GM23338 (cell line): ENCODE measurements around the gene TEX10. TPM values are rescaled to one million over a fixed set of nuclear protein-coding genes. Genes with fewer than 3 reads are reported as not detected.
"Not testable (repeated sequence)": the region's sequence is repeated elsewhere in the genome, so short reads cannot be mapped to it uniquely, and the experiment has no call there.

ENCODE experiments used
- ATAC-seq: fragments of 200-7000 bp; cut with Tn5 transposase; 3 replicates; pipeline ENCODE4 v1.9.1; 2020
- DNase-seq: peaks from one replicate; pipeline ENCODE4 v3.0.0-alpha.2; 2015; ENCODE audit warnings: low spot score
- H2AFZ ChIP-seq: fragments of 200-600 bp; sonication (generic); 2 replicates; pipeline ENCODE4 v1.8.0; 2016; ENCODE audit warnings: antibody characterized with exemption, mild to moderate bottlenecking, moderate library complexity
- H3F3A ChIP-seq: fragments of 200-600 bp; sonication (generic); replicated peaks from 2 replicates; pipeline ENCODE4 v1.8.0; 2017; ENCODE audit warnings: antibody characterized with exemption, mixed run types, low read depth
- H3K27ac ChIP-seq: fragments of 200-600 bp; sonication (generic); 2 replicates; pipeline ENCODE4 v1.6.1; 2016; ENCODE audit warnings: low read depth
- H3K27me3 ChIP-seq: fragments of 200-600 bp; sonication (generic); 2 replicates; pipeline ENCODE4 v1.8.0; 2016; ENCODE audit warnings: mild to moderate bottlenecking, mixed run types, moderate library complexity; ENCODE audit not compliant: insufficient read depth
- H3K36me3 ChIP-seq: fragments of 200-600 bp; sonication (generic); 2 replicates; pipeline ENCODE4 v1.8.0; 2016; ENCODE audit warnings: mild to moderate bottlenecking; ENCODE audit not compliant: insufficient read depth
- H3K4me1 ChIP-seq: fragments of 200-600 bp; sonication (generic); 2 replicates; pipeline ENCODE4 v1.8.0; 2016; ENCODE audit warnings: mild to moderate bottlenecking, moderate library complexity; ENCODE audit not compliant: insufficient read depth
- H3K4me2 ChIP-seq: fragments of 200-600 bp; sonication (generic); 2 replicates; pipeline ENCODE4 v1.7.1; 2017; ENCODE audit warnings: mixed run types
- H3K4me3 ChIP-seq: fragments of 200-600 bp; sonication (generic); 2 replicates; pipeline ENCODE4 v1.6.1; 2016; ENCODE audit warnings: mixed run types
- H3K79me2 ChIP-seq: fragments of 200-600 bp; sonication (generic); replicated peaks from 2 replicates; pipeline ENCODE4 v1.8.0; 2017; ENCODE audit warnings: mild to moderate bottlenecking; ENCODE audit not compliant: insufficient read depth
- H3K9me2 ChIP-seq: fragments of 200-600 bp; sonication (generic); 2 replicates; pipeline ENCODE4 v1.8.0; 2017; ENCODE audit not compliant: insufficient read depth
- H4K20me1 ChIP-seq: fragments of 200-600 bp; sonication (generic); replicated peaks from 2 replicates; pipeline ENCODE4 v1.8.0; 2017; ENCODE audit warnings: mild to moderate bottlenecking; ENCODE audit not compliant: insufficient read depth
- H3K27ac Mint-ChIP-seq: 2 replicates; pipeline ENCODE4 v1.8.0; 2020; ENCODE audit warnings: inconsistent platforms, mild to moderate bottlenecking, moderate library complexity, mixed read lengths
- H3K27me3 Mint-ChIP-seq: 3 replicates; pipeline ENCODE4 v1.8.0; 2022; ENCODE audit warnings: low read depth, mild to moderate bottlenecking, moderate library complexity, mixed read lengths, inconsistent platforms; ENCODE audit not compliant: insufficient read depth, poor library complexity
- H3K36me3 Mint-ChIP-seq: 3 replicates; pipeline ENCODE4 v1.8.0; 2021; ENCODE audit warnings: low read depth, mild to moderate bottlenecking, inconsistent platforms, moderate library complexity, mixed read lengths
- H3K4me1 Mint-ChIP-seq: 3 replicates; pipeline ENCODE4 v1.8.0; 2020; ENCODE audit warnings: mild to moderate bottlenecking, inconsistent platforms, mixed read lengths
- H3K4me3 Mint-ChIP-seq: 3 replicates; pipeline ENCODE4 v1.8.0; 2021; ENCODE audit warnings: moderate library complexity, mild to moderate bottlenecking, inconsistent platforms, mixed read lengths
- H3K9me3 Mint-ChIP-seq: 3 replicates; pipeline ENCODE4 v1.8.0; 2020; ENCODE audit warnings: moderate library complexity, mild to moderate bottlenecking, inconsistent platforms, mixed read lengths
- CREB1 ChIP-seq: fragments of 250-450 bp; sonication (Bioruptor Pico); IDR thresholded peaks from 2 replicates; pipeline ENCODE4 v1.5.0; 2020; ENCODE audit warnings: low read depth, mild to moderate bottlenecking, moderate library complexity
- ZNF331 ChIP-seq: fragments of 250-450 bp; sonication (Bioruptor Pico); IDR thresholded peaks from 2 replicates; pipeline ENCODE4 v1.5.0; 2020; ENCODE audit warnings: low read depth, mild to moderate bottlenecking, moderate library complexity
- polyA plus RNA-seq: library from polyadenylated mRNA; unstranded; fragments of >200 nt; fragmentation: Nextera tagmentation; extraction: Ambion mirVana; gene quantifications from 2 replicates; pipeline ENCODE4 v1.2.1, GENCODE V29; 2016
- total RNA-seq: library from RNA; depleted of rRNA; stranded (reverse); fragments of >200 nt; shearing (Covaris generic); gene quantifications from 2 replicates; pipeline ENCODE4 v1.2.3, GENCODE V29; 2014
- TF ChIP-seq, protein P1 (sequence below), 2 experiments: fragments of 200-600 bp in 1 of 2; sonication (generic) in 1 of 2; conservative IDR thresholded peaks; 2 replicates each; pipeline versions ENCODE4 v1.5.1 to v1.6.1; 2016 to 2017; ENCODE audit warnings: antibody characterized with exemption in 2 of 2, low read depth in 2 of 2, mild to moderate bottlenecking in 2 of 2, moderate library complexity in 1 of 2
- TF ChIP-seq, protein P2 (sequence below): fragments of 250-450 bp; sonication (Bioruptor Pico); IDR thresholded peaks from 2 replicates; pipeline ENCODE4 v1.5.0; 2020; ENCODE audit warnings: mild to moderate bottlenecking, moderate library complexity
- TF ChIP-seq, protein P3 (sequence below): IDR thresholded peaks from one replicate; pipeline ENCODE4 v1.6.1; 2018; ENCODE audit warnings: antibody characterized with exemption; ENCODE audit not compliant: unreplicated experiment

The TEX10 gene
- total and polyA plus RNA-seq, 2 experiments from 2014 or later, result 35.0 to 102 TPM

DNA sequence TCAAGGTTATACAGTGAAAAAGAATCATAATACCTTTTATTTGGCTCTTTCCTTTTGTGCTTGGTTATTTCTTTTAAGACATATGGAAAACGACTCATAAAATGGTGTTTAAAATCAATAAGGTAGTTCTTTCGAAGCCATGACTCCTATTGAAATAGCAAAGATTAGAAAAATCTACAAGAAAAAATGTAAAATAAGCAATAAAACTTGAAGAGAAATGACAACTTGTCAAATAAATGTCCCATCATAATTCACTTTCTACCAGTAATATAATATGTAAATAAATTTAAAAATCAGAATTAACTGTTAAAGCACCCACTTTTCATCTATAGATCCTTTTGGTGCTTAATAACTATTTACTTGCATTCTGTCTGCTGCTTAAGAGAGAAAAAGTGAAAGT lies 12.5 kb downstream of the TEX10 start:
- Histone ChIP-seq H4K20me1 (peaks cover 39% of the 10 kb centered on the region), H3K4me1 (peaks cover 30% of the 10 kb centered on the region), H3K36me3 (peaks cover 14% of the 10 kb centered on the region; the same call in 1 of the 2 replicates), H3F3A (no peaks in the 10 kb centered on the region), H3K4me2 (no peak overlapping the region), H3K79me2 (peaks cover 97% of the 10 kb centered on the region), H3K9me2 (no peaks in the 10 kb centered on the region), H3K27ac (no peak overlapping the region), H3K27me3 (no peaks in the 10 kb centered on the region), H2AFZ (no peak overlapping the region), H3K4me3 (no peak overlapping the region)
- H3K36me3 Mint-ChIP-seq, result peaks cover 44% of the 10 kb centered on the region
- peaks cover under 1% of the 10 kb centered on the region for H3K27me3 Mint-ChIP-seq
- no peaks in the 10 kb centered on the region for H3K9me3 Mint-ChIP-seq
- no peak overlapping the region; the same call in 1 of the 2 replicates for H3K27ac Mint-ChIP-seq
- DNase-seq (no peak), ATAC-seq (no peak)
- peaks cover 25% of the 10 kb centered on the region for H3K4me1 Mint-ChIP-seq
- TF ChIP-seq, protein P1, sequence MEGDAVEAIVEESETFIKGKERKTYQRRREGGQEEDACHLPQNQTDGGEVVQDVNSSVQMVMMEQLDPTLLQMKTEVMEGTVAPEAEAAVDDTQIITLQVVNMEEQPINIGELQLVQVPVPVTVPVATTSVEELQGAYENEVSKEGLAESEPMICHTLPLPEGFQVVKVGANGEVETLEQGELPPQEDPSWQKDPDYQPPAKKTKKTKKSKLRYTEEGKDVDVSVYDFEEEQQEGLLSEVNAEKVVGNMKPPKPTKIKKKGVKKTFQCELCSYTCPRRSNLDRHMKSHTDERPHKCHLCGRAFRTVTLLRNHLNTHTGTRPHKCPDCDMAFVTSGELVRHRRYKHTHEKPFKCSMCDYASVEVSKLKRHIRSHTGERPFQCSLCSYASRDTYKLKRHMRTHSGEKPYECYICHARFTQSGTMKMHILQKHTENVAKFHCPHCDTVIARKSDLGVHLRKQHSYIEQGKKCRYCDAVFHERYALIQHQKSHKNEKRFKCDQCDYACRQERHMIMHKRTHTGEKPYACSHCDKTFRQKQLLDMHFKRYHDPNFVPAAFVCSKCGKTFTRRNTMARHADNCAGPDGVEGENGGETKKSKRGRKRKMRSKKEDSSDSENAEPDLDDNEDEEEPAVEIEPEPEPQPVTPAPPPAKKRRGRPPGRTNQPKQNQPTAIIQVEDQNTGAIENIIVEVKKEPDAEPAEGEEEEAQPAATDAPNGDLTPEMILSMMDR (conservative IDR thresholded peaks at IDR 0.05; ENCODE audit: low read depth in 2 of 2), result no peak
- TF ChIP-seq, protein P2, sequence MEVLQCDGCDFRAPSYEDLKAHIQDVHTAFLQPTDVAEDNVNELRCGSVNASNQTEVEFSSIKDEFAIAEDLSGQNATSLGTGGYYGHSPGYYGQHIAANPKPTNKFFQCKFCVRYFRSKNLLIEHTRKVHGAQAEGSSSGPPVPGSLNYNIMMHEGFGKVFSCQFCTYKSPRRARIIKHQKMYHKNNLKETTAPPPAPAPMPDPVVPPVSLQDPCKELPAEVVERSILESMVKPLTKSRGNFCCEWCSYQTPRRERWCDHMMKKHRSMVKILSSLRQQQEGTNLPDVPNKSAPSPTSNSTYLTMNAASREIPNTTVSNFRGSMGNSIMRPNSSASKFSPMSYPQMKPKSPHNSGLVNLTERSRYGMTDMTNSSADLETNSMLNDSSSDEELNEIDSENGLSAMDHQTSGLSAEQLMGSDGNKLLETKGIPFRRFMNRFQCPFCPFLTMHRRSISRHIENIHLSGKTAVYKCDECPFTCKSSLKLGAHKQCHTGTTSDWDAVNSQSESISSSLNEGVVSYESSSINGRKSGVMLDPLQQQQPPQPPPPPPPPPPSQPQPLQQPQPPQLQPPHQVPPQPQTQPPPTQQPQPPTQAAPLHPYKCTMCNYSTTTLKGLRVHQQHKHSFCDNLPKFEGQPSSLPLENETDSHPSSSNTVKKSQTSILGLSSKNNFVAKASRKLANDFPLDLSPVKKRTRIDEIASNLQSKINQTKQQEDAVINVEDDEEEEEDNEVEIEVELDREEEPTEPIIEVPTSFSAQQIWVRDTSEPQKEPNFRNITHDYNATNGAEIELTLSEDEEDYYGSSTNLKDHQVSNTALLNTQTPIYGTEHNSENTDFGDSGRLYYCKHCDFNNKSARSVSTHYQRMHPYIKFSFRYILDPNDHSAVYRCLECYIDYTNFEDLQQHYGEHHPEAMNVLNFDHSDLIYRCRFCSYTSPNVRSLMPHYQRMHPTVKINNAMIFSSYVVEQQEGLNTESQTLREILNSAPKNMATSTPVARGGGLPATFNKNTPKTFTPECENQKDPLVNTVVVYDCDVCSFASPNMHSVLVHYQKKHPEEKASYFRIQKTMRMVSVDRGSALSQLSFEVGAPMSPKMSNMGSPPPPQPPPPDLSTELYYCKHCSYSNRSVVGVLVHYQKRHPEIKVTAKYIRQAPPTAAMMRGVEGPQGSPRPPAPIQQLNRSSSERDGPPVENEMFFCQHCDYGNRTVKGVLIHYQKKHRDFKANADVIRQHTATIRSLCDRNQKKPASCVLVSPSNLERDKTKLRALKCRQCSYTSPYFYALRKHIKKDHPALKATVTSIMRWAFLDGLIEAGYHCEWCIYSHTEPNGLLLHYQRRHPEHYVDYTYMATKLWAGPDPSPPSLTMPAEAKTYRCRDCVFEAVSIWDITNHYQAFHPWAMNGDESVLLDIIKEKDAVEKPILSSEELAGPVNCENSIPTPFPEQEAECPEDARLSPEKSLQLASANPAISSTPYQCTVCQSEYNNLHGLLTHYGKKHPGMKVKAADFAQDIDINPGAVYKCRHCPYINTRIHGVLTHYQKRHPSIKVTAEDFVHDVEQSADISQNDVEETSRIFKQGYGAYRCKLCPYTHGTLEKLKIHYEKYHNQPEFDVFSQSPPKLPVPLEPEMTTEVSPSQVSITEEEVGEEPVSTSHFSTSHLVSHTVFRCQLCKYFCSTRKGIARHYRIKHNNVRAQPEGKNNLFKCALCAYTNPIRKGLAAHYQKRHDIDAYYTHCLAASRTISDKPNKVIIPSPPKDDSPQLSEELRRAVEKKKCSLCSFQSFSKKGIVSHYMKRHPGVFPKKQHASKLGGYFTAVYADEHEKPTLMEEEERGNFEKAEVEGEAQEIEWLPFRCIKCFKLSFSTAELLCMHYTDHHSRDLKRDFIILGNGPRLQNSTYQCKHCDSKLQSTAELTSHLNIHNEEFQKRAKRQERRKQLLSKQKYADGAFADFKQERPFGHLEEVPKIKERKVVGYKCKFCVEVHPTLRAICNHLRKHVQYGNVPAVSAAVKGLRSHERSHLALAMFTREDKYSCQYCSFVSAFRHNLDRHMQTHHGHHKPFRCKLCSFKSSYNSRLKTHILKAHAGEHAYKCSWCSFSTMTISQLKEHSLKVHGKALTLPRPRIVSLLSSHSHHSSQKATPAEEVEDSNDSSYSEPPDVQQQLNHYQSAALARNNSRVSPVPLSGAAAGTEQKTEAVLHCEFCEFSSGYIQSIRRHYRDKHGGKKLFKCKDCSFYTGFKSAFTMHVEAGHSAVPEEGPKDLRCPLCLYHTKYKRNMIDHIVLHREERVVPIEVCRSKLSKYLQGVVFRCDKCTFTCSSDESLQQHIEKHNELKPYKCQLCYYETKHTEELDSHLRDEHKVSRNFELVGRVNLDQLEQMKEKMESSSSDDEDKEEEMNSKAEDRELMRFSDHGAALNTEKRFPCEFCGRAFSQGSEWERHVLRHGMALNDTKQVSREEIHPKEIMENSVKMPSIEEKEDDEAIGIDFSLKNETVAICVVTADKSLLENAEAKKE (CRISPR knock-in tag), result no peak
- TF ChIP-seq ZNF331 (CRISPR knock-in tag), result no peak
- TF ChIP-seq CREB1 (CRISPR knock-in tag), result no peak
- TF ChIP-seq, protein P3, sequence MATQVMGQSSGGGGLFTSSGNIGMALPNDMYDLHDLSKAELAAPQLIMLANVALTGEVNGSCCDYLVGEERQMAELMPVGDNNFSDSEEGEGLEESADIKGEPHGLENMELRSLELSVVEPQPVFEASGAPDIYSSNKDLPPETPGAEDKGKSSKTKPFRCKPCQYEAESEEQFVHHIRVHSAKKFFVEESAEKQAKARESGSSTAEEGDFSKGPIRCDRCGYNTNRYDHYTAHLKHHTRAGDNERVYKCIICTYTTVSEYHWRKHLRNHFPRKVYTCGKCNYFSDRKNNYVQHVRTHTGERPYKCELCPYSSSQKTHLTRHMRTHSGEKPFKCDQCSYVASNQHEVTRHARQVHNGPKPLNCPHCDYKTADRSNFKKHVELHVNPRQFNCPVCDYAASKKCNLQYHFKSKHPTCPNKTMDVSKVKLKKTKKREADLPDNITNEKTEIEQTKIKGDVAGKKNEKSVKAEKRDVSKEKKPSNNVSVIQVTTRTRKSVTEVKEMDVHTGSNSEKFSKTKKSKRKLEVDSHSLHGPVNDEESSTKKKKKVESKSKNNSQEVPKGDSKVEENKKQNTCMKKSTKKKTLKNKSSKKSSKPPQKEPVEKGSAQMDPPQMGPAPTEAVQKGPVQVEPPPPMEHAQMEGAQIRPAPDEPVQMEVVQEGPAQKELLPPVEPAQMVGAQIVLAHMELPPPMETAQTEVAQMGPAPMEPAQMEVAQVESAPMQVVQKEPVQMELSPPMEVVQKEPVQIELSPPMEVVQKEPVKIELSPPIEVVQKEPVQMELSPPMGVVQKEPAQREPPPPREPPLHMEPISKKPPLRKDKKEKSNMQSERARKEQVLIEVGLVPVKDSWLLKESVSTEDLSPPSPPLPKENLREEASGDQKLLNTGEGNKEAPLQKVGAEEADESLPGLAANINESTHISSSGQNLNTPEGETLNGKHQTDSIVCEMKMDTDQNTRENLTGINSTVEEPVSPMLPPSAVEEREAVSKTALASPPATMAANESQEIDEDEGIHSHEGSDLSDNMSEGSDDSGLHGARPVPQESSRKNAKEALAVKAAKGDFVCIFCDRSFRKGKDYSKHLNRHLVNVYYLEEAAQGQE, result no peak
- H3K4me3 Mint-ChIP-seq, result no peak overlapping the region

DNA sequence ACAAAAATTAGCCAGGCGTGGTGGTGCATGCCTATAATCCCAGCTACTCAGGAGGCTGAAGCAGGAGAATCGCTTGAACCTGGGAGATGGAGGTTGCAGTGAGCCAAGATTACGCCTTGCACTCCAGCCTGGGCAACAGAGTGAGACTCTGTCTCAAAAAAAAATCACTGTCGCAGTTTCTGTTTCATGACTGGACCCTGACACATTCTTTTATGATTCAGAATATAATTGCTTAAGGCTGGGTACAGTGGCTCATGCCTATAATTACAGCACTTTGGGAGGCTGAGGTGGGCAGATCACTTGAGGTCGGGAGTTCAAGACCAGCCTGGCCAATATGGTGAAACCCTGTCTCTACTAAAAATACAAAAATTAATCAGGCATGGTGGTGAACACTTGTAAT lies 14.0 kb downstream of the TEX10 start:
- not testable (repeated sequence) for ATAC-seq
- peaks cover 97% of the 10 kb centered on the region for H3K79me2 ChIP-seq
- peaks cover 48% of the 10 kb centered on the region for H3K36me3 Mint-ChIP-seq

More for the DNA sequence above, 14.0 kb downstream of the TEX10 start:
- not testable (repeated sequence) for H3K27ac ChIP-seq, H3K4me2 ChIP-seq, H3K27me3 ChIP-seq, H2AFZ ChIP-seq, H3K4me3 Mint-ChIP-seq, H3K9me2 ChIP-seq, H3F3A ChIP-seq, H3K9me3 Mint-ChIP-seq, DNase-seq, H3K27ac Mint-ChIP-seq, H3K27me3 Mint-ChIP-seq, H3K4me3 ChIP-seq
- peaks cover 13% of the 10 kb centered on the region; the same call in 1 of the 2 replicates for H3K36me3 ChIP-seq
- H3K4me1 Mint-ChIP-seq, result peaks cover 25% of the 10 kb centered on the region
- peaks cover 26% of the 10 kb centered on the region for H4K20me1 ChIP-seq
- peaks cover 24% of the 10 kb centered on the region for H3K4me1 ChIP-seq
